ENCODE measurements around the gene SLC11A2. TPM values are rescaled to one million over a fixed set of nuclear protein-coding genes. Genes with fewer than 3 reads are reported as not detected.
A peak's percentile ranks its signal among the peaks of the same experiment; 100 is the strongest.

SLC11A2 gene
- total and polyA plus RNA-seq, 2 of the 13 experiments (the other 11 are each of a cell fraction or from before 2014, with no cell fraction given) = 71.7 to 77.0 TPM

DNA sequence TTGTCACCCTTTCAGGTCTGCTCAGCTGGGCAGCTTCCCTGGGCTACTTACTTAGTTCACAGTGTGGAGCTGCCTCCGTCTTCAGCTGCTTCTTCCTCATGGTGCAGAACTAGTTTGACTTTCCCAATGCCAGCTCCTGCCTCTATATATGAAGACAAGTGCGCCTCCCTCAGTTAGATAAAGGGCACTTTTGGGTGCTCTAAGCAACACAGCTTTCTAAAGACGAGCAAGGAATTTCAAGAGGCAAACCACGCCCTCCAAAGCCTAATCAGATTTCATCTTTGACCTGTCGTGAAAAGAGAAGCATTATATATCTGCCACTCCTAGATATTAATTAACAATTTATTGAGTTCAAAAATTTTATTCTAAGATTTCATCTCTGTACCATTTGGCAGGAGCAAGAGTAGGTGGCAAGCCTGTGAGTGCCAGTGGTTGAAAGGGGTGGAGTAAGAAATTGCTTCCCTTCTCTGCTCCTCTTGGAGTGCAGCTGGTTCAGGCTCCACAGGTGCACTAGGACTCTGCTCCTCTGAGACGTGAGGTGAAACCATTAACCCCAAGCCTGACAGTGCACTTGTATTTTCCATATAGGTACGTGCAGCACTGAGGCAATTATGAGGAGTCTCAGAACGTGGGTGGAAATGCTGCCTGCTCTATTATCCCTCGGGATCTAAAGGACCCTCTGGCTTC is 2.1 kb upstream of the SLC11A2 start (continued):
- TF ChIP-seq, protein P1, sequence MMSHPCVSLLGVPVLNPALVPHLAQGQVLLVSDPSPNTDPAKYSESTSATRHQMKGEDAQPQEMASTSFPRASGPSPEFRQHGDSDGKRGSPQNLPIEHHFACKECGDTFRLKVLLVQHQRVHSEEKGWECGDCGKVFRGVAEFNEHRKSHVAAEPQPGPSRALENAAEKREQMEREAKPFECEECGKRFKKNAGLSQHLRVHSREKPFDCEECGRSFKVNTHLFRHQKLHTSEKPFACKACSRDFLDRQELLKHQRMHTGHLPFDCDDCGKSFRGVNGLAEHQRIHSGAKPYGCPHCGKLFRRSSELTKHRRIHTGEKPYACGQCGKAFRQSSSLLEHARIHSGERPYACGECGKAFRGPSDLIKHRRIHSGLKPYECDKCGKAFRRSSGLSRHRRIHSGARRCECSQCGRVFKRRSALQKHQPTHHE (CRISPR knock-in tag; IDR thresholded peaks at IDR 0.05; ENCODE audit: borderline replicate concordance) = no peak
- peak; percentile 23; the same call in 1 of the 2 replicates for TF ChIP-seq RXRB (CRISPR knock-in tag; IDR thresholded peaks at IDR 0.05; ENCODE audit: borderline replicate concordance)
- TF ChIP-seq MAX (IDR thresholded peaks at IDR 0.05) = 0 out of 2 replicates have a peak, but pooled peaks have one; percentile 32
- peak; percentile 54 for TF ChIP-seq CEBPG (CRISPR knock-in tag; IDR thresholded peaks at IDR 0.05)
- no peak for TF ChIP-seq CAMTA2 (CRISPR knock-in tag; IDR thresholded peaks at IDR 0.05; ENCODE audit: borderline replicate concordance)
- TF ChIP-seq IRF2 (CRISPR knock-in tag; IDR thresholded peaks at IDR 0.05) = peak; percentile 39; the same call in 1 of the 2 replicates
- peak; percentile 45 for TF ChIP-seq PHF5A (CRISPR knock-in tag; IDR thresholded peaks at IDR 0.05; ENCODE audit: low read depth, unreplicated experiment)
- peak; percentile 51 for TF ChIP-seq ARID5B (CRISPR knock-in tag; IDR thresholded peaks at IDR 0.05)
- no peak for TF ChIP-seq TRIM24 (CRISPR knock-in tag; IDR thresholded peaks at IDR 0.05)
- TF ChIP-seq ZMYM3 (CRISPR knock-in tag; IDR thresholded peaks at IDR 0.05) = no peak
- no peak for TF ChIP-seq ZNF678 (CRISPR knock-in tag; IDR thresholded peaks at IDR 0.05)
- TF ChIP-seq, protein P2, sequence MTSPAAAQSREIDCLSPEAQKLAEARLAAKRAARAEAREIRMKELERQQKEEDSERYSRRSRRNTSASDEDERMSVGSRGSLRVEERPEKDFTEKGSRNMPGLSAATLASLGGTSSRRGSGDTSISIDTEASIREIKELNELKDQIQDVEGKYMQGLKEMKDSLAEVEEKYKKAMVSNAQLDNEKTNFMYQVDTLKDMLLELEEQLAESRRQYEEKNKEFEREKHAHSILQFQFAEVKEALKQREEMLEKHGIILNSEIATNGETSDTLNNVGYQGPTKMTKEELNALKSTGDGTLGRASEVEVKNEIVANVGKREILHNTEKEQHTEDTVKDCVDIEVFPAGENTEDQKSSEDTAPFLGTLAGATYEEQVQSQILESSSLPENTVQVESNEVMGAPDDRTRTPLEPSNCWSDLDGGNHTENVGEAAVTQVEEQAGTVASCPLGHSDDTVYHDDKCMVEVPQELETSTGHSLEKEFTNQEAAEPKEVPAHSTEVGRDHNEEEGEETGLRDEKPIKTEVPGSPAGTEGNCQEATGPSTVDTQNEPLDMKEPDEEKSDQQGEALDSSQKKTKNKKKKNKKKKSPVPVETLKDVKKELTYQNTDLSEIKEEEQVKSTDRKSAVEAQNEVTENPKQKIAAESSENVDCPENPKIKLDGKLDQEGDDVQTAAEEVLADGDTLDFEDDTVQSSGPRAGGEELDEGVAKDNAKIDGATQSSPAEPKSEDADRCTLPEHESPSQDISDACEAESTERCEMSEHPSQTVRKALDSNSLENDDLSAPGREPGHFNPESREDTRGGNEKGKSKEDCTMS (CRISPR knock-in tag; conservative IDR thresholded peaks at IDR 0.05) = no peak
- TF ChIP-seq TAF1 (CRISPR knock-in tag; IDR thresholded peaks at IDR 0.05) = 0 out of 2 replicates have a peak, but pooled peaks have one; percentile 27
- peak; percentile 58 for TF ChIP-seq POLR2AphosphoS5 (IDR thresholded peaks at IDR 0.05; ENCODE audit: low read depth, low read length)
- TF ChIP-seq YEATS4 (CRISPR knock-in tag; IDR thresholded peaks at IDR 0.05; ENCODE audit: borderline replicate concordance) = 0 out of 2 replicates have a peak, but pooled peaks have one; percentile 41
- TF ChIP-seq, protein P3, sequence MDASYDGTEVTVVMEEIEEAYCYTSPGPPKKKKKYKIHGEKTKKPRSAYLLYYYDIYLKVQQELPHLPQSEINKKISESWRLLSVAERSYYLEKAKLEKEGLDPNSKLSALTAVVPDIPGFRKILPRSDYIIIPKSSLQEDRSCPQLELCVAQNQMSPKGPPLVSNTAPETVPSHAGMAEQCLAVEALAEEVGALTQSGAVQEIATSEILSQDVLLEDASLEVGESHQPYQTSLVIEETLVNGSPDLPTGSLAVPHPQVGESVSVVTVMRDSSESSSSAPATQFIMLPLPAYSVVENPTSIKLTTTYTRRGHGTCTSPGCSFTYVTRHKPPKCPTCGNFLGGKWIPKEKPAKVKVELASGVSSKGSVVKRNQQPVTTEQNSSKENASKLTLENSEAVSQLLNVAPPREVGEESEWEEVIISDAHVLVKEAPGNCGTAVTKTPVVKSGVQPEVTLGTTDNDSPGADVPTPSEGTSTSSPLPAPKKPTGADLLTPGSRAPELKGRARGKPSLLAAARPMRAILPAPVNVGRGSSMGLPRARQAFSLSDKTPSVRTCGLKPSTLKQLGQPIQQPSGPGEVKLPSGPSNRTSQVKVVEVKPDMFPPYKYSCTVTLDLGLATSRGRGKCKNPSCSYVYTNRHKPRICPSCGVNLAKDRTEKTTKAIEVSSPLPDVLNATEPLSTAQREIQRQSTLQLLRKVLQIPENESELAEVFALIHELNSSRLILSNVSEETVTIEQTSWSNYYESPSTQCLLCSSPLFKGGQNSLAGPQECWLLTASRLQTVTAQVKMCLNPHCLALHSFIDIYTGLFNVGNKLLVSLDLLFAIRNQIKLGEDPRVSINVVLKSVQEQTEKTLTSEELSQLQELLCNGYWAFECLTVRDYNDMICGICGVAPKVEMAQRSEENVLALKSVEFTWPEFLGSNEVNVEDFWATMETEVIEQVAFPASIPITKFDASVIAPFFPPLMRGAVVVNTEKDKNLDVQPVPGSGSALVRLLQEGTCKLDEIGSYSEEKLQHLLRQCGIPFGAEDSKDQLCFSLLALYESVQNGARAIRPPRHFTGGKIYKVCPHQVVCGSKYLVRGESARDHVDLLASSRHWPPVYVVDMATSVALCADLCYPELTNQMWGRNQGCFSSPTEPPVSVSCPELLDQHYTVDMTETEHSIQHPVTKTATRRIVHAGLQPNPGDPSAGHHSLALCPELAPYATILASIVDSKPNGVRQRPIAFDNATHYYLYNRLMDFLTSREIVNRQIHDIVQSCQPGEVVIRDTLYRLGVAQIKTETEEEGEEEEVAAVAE (CRISPR knock-in tag; IDR thresholded peaks at IDR 0.05; ENCODE audit: borderline replicate concordance) = 0 out of 2 replicates have a peak, but pooled peaks have one; percentile 69
- TF ChIP-seq GATAD2A (CRISPR knock-in tag; IDR thresholded peaks at IDR 0.05) = peak; percentile 48; the same call in 1 of the 2 replicates

All from HepG2 (cell line).